HG03439 (cell line): ENCODE data around the gene CEP192.
"Not testable (repeated sequence)": the region's sequence is repeated elsewhere in the genome, so short reads cannot be mapped to it uniquely, and the experiment has no call there.

ENCODE experiments used
- ATAC-seq: cut with Tn5 transposase; IDR thresholded peaks from one replicate; pipeline ENCODE4 v1.9.1; 2021; ENCODE audit warnings: mild to moderate bottlenecking, moderate library complexity; ENCODE audit not compliant: unreplicated experiment

CEP192 gene

GRCh38 chr18:12991821-12992179 lies 638 bp downstream of the CEP192 start:
- ATAC-seq = no peak

DNA sequence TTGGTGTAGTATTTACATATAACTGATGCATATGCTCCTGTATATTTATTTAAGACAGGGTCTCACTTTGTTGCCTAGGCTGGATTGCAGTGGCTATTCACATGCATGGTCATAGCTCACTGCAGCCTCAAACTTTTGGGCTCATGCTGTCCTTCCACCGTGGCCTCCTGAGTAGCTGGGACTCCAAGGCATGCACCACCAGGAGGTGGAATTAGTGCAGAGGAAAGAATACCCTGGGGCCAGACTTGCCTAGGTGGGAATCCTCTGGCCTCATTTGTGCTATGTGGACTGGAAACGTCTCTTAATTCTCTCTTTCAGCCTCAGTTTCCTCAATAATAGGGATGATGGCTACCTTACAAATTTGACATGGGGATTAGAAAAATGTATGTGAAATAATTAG lies 2.3 kb downstream of the CEP192 start:
- ATAC-seq = no peak

GRCh38 chr18:12995424-12995823 lies 4.3 kb downstream of the CEP192 start:
- no peak for ATAC-seq

GRCh38 chr18:12995952-12996477 lies 4.9 kb downstream of the CEP192 start:
- ATAC-seq = no peak

GRCh38 chr18:12996661-12997292 lies 5.6 kb downstream of the CEP192 start:
- no peak for ATAC-seq

DNA sequence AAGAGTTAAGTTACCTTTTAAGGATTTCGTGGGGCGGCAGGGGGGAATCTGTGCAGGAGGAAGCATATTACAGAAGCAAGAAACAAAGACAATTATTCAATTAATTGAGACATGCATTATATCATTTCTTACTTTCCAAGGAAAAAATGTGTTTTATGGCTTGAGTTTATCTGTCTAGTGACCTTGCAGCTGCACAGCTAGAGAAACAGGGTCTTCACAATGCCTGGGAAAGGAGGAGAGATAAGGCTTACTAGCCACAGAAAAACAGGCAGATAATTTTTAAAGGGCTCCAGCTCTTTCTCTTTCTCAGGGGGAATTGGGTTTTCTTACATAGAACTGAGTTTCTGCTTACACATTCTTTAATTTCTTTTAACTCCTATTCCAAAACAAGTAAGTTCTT lies 6.2 kb downstream of the CEP192 start:
- not testable (repeated sequence) for ATAC-seq

DNA sequence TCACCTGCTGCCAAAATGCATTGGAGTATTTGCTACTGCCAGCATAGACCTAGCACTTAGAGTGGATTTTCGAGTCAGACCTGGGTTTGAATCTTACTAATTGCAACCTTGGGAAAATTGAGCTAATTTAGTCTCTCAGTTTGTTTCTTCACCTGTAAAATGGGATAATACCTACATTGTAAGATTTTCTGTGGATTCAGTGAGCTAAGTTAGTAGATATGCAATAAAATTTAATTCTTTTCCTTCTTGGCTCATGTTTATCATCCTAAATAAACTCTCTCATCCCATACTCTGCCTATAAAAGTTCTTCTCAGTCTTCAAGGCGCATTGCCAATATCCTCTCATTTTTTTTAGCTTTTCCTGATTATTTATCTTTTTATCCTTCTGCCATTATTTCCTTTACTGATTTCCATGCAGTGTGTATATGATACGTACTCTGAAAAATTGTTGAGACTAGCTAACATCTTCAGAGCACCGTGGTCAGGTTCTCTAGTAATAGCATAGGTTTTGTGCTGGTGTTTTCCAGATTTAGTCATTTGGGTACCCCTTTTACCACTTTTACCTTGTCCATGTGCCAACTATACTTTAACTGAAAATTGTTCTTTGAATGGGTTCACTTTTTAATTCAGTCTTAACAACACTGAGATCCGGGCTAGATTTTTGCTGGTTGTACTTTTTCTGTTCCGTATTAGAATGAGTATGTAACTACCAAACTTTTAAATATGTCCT lies 7.3 kb downstream of the CEP192 start:
- ATAC-seq = peak; percentile 53

- ATAC-seq = peak; percentile 60
Measured at GRCh38 chr18:13003466-13003896, 12.3 kb downstream of the CEP192 start.

DNA sequence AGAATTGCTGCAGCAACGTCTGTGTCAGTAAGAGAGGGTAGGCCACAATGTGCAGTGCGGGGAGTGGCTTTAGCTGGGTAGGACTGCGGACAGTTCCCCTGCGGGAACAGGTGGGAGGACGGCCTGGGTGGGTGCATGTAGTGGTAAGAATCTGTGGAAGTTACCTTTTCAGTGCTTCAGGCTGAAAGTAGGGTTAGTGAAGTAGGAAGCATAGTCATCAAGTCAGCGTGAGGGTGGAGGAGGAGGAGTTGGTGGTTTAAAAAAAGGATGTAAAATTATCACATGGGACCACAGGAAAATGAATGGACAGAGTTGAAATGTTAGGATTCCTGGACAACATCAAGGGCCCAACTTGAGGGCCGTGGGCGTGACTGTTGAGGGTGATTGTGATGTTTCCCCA lies 13.2 kb downstream of the CEP192 start:
- ATAC-seq = no peak

DNA sequence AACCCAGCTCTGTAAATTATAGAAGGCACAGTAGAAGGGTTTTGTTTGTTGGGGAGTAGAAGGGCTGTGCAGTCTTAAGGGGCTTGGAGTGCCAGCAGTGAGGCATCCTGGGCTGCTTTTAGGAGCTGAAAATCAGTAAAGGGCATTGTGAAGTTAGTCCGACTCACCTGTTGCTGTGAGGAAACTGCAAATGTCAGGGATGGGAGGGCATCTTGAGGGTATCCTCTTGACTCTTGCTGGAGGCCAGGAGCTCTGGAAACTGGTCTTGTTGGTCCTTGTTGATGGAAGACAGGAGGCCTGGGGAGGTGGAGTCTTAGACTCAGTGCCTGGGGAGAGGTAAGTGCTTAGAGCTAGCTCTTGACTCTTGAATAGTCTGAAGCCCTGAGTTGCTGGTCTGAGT lies 14.1 kb downstream of the CEP192 start:
- ATAC-seq = no peak

DNA sequence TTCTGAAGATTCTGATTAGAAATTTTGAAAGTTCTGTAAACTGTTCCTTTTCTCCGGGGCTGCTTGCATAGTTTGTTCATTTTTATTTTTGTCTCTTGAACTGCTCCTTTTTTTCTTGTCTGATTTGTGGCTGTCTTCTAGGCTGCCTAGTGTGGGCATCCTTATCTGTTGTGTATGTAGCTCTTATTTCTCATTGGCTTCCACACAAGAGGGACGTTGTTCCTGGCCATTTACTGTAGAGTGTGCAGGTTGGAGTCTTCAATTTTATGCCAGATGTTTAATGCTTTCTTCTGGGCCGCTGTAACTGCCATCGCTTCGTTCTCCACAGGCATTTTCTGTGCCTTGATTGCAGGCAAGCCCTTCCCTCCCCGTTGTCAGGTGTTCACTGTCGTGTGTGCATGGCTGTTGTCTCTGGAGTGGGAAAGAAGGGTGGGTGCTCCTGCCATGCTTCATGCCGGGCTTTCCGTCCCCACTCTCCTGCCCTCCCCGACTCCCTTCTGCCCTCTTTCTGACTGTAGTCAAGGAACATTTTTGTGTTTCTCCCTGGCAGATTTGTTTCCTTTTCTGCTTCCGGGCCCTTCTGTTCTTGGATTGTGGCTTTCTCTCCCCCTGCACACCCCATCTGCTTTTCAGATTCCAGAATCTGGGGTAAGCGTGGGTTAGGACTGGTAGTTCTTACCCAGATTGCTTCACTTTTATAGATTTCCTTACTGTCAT lies 15.5 kb downstream of the CEP192 start:
- no peak for ATAC-seq

DNA sequence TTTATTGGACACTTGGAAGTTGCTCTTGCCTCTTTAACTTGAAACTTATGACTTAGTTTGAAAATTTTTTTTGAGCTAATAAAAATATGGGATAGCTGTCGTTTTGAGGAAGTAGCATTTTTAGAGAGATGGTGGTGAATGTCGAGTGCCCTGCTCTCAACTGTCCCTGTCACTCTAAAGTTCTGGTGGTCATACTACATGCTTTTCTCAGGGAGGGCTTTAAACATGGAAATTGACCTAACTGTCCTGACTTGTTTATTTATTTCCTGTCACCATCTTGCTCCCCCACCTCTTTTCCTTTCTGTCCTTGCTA lies 16.0 kb downstream of the CEP192 start:
- no peak for ATAC-seq

DNA sequence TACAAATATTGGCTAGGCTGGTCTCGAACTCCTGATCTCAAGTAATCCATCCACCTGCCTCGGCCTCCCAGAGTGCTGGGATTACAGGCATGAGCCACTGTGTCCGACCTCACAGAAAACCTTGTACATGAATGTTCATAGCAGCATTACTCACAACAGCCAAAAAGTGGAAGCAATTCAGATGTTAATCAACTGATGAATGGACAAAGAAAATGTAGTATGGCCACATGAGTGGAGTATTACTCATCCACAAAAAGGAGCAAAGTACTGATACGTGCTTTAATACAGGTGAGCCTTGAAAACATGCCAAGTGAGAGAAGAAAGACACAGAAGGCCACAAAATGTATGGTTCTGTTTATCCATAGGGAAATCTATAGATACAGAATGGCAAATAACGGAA lies 20.6 kb downstream of the CEP192 start:
- no peak for ATAC-seq

GRCh38 chr18:13014232-13014631 lies 23.1 kb downstream of the CEP192 start:
- ATAC-seq = no peak

- no peak for ATAC-seq
Measured at GRCh38 chr18:13014818-13015217, 23.7 kb downstream of the CEP192 start.

- ATAC-seq = no peak
Measured at GRCh38 chr18:13017247-13017875, 26.2 kb downstream of the CEP192 start.

DNA sequence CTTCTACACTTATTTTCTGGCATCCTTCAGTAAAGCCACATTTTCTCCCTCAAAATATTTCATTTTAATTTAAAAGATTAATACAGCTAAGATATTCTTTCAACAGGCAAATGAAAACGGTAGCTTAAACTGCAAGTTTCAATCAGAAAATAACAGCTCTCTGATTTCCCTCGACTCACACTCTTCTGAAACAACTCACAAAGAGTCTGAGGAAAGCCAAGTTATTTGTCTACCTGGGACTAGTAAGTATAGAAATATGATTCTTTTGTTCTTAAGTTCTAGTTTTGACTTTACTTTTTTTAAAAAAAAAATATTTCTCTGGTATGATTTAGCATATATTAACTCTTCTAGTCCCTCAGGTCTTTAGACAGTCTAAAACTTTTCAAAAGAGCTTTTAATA lies 27.2 kb downstream of the CEP192 start:
- ATAC-seq = no peak

GRCh38 chr18:13019301-13019700 lies 28.1 kb downstream of the CEP192 start:
- peak; percentile 62 for ATAC-seq

DNA sequence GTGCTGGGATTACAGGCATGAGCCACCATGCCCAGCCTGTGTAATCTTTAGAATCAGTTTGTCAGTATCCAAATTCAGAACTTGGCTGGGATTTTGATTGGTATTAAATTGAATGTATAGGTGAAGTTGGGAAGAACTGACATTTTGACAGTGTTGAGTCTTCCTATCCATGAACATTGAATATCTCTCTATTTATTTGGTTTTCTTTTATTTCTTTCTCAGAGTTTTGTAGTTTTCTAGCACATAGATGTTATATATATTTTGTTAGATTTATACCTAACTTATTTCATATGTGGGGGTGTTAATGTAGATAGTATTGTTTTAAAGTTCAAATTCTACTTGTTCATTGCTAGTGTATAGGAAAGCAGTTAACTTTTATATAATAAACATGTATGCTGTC lies 31.5 kb downstream of the CEP192 start:
- ATAC-seq = no peak

DNA sequence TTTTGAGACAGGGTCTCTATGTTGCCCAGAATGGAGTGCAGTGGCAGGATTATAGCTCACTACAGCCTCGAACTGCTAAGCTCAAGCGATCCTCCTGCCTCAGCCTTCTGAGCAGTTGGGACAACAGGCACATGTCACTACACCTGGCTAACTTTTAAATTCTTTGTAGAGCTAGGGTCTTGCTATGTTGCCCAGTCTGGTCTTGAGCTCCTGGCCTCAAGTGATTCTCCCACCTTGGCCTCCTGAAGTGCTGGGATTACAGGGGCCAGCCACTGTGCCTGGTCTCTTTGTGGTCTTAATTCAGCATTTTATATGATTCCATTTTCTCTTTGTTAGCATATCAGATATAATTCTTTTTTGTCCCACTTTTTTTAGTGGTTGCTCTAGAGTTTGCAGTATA lies 34.1 kb downstream of the CEP192 start:
- ATAC-seq = no peak

- no peak for ATAC-seq
Measured at GRCh38 chr18:13026583-13027270, 35.6 kb downstream of the CEP192 start.
